ENCODE data around the gene C1QTNF1. TPM values are rescaled to one million over a fixed set of nuclear protein-coding genes. Genes with fewer than 3 reads are reported as not detected.

The C1QTNF1 gene
- total RNA-seq, 2 donors from 2014 or later, result 125 to 401 TPM

DNA sequence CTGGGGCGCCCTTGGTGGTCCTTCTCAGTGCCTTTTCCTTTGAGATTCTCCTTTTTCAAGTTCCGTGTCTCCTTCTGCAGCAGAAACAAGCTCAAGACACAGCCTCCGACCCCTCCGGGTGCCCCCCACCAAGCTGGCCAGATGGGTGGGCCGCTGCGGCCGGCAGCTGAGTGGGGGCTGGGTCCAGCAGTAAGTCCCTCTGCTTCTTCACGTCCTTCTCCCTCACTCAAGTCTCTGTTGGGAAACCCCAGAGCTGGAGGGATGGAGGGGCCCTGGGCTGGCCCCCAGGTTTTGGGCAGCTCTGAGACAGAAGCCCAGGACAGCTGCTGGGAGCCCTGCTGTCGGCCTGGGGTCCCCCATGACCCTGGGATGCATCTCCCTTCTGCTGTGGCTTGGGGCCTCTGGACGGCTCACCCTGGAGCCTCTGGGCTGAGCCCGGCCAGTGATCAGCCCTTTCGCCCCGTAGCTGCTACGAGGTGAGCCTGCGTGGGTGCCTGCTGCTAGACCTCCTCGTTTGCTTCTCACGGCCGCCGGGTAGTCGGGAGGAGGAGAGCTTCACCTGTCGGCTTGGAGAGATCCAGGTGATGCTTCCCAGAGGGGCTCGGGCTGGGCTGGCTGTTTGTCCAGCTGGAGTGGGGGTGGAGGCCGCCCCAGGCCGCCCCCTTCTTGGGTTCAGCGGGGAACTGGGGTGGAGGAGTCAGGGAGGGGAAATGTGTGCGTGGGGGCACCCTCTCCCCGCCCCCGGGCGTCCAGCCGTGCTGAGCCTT is 61.4 kb downstream of the C1QTNF1 start:
- H3K9me3 ChIP-seq, result no peaks in the 10 kb centered on the region
- no peak overlapping the region for H3K27ac ChIP-seq
- H3K4me1 ChIP-seq, result peaks cover 0 to 13% of the 10 kb centered on the region in 2 donors
- no peak for DNase-seq (ENCODE audit: low spot score)
- peaks cover 55% of the 10 kb centered on the region for H3K36me3 ChIP-seq
- H3K4me3 ChIP-seq, result no peak overlapping the region
- TF ChIP-seq, protein P1, sequence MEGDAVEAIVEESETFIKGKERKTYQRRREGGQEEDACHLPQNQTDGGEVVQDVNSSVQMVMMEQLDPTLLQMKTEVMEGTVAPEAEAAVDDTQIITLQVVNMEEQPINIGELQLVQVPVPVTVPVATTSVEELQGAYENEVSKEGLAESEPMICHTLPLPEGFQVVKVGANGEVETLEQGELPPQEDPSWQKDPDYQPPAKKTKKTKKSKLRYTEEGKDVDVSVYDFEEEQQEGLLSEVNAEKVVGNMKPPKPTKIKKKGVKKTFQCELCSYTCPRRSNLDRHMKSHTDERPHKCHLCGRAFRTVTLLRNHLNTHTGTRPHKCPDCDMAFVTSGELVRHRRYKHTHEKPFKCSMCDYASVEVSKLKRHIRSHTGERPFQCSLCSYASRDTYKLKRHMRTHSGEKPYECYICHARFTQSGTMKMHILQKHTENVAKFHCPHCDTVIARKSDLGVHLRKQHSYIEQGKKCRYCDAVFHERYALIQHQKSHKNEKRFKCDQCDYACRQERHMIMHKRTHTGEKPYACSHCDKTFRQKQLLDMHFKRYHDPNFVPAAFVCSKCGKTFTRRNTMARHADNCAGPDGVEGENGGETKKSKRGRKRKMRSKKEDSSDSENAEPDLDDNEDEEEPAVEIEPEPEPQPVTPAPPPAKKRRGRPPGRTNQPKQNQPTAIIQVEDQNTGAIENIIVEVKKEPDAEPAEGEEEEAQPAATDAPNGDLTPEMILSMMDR (IDR thresholded peaks at IDR 0.05), result no peak
- no peaks in the 10 kb centered on the region for H3K27me3 ChIP-seq

DNA sequence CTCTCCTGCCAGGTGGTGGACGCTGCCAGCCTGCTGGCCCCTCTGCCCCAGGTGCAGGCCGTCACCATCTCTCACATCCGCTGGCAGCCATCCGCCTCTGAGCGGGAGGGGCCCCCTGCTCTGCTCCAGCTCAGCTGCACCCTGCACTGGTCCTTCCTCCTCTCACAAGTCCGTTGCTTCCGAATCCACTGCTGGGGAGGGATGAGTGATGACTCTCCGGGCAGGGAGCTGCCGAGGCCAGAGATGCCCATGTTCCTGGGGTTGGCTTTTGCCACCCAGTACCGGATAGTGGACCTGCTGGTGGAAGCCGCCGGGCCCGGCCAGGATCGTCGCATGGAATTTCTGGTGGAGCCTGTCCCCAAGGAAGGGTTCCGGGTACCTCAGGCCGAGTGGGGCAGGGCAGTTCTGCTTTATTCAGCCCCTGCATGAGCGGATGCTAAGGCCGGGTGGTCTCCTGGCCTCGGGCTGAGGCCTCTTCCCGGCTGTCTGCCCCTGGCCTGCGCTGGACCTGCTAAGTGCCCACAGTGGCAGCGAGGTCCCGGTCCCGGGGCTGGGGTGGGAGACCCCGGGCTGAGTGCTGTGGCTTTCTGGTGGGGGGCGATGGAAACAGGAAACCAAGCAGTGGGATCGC is 62.1 kb downstream of the C1QTNF1 start:
- Histone ChIP-seq H3K9me3 (no peaks in the 10 kb centered on the region), H3K36me3 (peaks cover 48% of the 10 kb centered on the region), H3K27ac (no peak overlapping the region), H3K27me3 (no peaks in the 10 kb centered on the region), H3K4me1 (peaks cover 0 to 14% of the 10 kb centered on the region in 2 donors), H3K4me3 (no peak overlapping the region)
- no peak for DNase-seq (ENCODE audit: low spot score)
- TF ChIP-seq, protein P1 (IDR thresholded peaks at IDR 0.05), result no peak

DNA sequence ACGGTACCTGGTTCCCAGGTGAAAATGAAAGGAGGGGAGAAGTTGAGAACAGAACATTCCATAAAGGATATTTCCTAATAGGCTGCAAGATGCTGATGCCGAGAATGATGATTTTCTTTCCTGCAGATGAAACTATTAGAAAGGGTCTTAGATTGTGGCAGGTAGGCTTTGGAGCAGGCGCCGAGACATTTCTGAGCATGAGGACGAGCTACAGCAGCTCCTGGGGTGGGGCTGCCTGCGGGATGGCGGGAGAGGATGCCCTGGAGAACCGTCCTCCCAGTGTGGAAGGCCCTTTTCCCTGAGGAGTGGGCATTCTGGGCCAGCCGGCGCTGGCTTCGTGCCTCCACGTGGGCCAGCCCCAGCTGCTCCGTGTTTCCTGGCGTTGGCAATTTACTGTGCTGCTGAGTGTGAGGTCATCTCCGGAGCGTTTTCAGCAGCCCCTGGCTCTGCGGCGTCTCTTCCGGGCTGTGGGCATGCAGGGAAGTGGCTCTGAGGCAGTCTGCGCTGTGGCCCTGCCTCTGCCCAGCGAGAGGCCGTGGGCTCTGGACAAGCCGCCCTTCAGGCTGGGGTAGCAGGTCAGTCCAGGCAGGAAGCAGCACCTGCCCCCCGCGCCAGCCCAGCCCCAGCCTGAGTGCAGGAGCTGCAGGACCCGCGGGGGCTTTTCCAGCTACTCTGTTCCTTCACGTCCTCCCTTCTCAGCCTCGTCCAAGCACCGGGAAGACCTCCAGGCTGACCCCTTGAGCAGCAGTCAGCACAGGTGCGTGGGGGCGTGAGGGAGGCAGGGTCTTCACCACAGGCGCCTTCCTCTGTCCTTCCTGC is 62.8 kb downstream of the C1QTNF1 start:
- DNase-seq (ENCODE audit: low spot score), result no peak

DNA sequence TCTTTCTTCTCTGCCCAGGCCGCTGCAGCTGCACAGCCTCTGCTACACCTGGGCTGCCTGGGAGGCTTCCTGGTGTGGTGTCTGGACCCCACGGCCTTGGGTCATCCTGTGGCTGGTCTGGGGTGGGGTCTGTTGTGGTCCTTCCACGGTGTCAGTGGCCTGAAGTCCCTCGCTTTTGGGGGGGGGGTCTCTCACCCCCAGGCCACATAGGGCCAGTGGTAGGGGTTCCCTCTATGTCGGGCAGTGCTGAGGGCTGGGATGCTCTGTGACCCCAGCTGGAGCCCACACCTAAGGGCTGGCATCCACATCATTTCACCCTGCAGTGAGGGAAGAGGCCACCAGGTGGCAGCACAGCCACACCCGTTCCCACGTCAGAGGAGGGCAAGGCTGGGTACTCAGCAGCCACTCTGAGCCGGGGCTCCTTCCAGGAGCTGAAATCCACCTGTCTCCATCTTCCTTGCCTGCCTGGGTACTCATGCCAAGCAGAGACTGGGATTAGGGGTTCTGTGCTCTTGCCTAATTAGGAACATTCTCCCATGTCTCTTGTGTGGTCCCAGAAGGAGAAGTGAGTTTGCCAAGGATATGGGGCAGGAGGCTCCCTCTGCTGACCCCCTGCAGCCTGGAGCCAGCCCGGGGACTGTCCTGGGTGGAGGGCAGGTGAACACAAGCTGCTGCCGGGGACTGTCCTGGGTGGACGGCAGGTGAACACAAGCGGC is 63.6 kb downstream of the C1QTNF1 start:
- no peak overlapping the region for H3K27ac ChIP-seq
- H3K9me3 ChIP-seq, result no peaks in the 10 kb centered on the region
- H3K4me1 ChIP-seq, result peaks cover 0 to 9% of the 10 kb centered on the region in 2 donors
- H3K4me3 ChIP-seq, result no peak overlapping the region
- H3K27me3 ChIP-seq, result no peaks in the 10 kb centered on the region
- peak; percentile 68 for DNase-seq (ENCODE audit: low spot score)
- peaks cover 35% of the 10 kb centered on the region for H3K36me3 ChIP-seq
- TF ChIP-seq, protein P1 (IDR thresholded peaks at IDR 0.05), result peak; percentile 90 to 93

More for the DNA sequence above, 62.8 kb downstream of the C1QTNF1 start:
- peaks cover 40% of the 10 kb centered on the region for H3K36me3 ChIP-seq
- peaks cover 0 to 14% of the 10 kb centered on the region in 2 donors for H3K4me1 ChIP-seq
- H3K27ac ChIP-seq, result no peak overlapping the region
- TF ChIP-seq, protein P1 (IDR thresholded peaks at IDR 0.05), result no peak
- H3K9me3 ChIP-seq, result no peaks in the 10 kb centered on the region
- H3K27me3 ChIP-seq, result no peaks in the 10 kb centered on the region
- H3K4me3 ChIP-seq, result no peak overlapping the region

DNA sequence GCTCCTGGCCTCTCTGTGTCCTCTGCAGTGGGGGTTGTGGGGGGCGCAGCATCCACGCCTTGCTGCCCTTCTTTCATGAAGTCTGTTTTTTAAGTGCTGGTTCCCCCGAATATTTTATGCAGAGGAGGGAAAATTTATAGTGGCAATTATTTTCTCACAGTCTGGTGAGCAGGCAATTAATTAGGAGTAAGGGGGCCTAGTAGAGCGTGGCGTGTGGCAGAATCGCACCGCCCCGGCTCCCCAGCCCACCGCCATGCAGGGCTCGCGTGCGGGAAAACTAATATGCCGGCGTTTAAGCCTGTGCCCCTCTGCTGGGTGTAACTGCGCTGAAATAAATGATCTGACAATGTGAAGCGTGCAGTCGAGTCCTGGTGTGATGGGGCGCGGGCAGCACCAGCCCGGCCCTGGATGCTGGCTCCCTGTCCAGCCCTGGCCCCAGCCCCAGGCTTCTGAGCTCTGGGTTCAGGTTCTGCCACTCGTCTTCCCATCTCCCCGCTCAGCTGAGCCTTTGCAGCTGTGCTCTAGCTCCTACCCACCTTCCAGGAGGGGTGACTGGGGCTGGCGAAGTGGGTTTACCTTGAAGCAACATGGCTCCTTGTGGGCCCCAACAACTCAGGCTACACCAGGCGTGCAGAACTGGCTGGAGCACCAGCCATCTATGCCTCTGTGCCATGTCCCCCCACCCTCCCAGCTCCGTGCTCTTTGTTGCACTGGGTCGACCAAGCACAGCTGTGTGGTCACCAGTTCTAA is 64.5 kb downstream of the C1QTNF1 start:
- Histone ChIP-seq H3K4me3 (no peak overlapping the region), H3K27ac (no peak overlapping the region), H3K9me3 (no peaks in the 10 kb centered on the region), H3K4me1 (peaks cover 0 to 7% of the 10 kb centered on the region in 2 donors), H3K27me3 (no peaks in the 10 kb centered on the region), H3K36me3 (peaks cover 28% of the 10 kb centered on the region)
- TF ChIP-seq, protein P1 (IDR thresholded peaks at IDR 0.05), result no peak
- DNase-seq (ENCODE audit: low spot score), result no peak

Measured in right atrium auricular region (tissue), 2 donors.